H9 (cell line): Measurements from ENCODE around the gene OPRL1. TPM values are rescaled to one million over a fixed set of nuclear protein-coding genes. Genes with fewer than 3 reads are reported as not detected.

Experiments used
- DNase-seq: peaks from one replicate; pipeline ENCODE4 v3.0.0-alpha.2; 2017
- H2AFZ ChIP-seq: one replicate; pipeline ENCODE4 v1.6.1; 2013; ENCODE audit warnings: mild to moderate bottlenecking, low read length, control low read depth, moderate library complexity
- H2AK5ac ChIP-seq: 2 replicates; pipeline ENCODE4 v1.6.1; 2013; ENCODE audit warnings: low read length, control low read depth, mixed read lengths; ENCODE audit not compliant: insufficient read length
- H2BK120ac ChIP-seq: one replicate; pipeline ENCODE4 v1.6.1; 2013; ENCODE audit warnings: low read depth, mild to moderate bottlenecking, low read length, control low read depth, inconsistent platforms; ENCODE audit not compliant: poor library complexity, severe bottlenecking
- H2BK12ac ChIP-seq: 2 replicates; pipeline ENCODE4 v1.6.1; 2013; ENCODE audit warnings: low read length, control low read depth, mixed read lengths, low read depth; ENCODE audit not compliant: insufficient read length
- H2BK15ac ChIP-seq: 2 replicates; pipeline ENCODE4 v1.6.1; 2013; ENCODE audit warnings: low read depth, low read length, control low read depth
- H2BK20ac ChIP-seq: one replicate; pipeline ENCODE4 v1.6.1; 2013; ENCODE audit warnings: low read depth, mild to moderate bottlenecking, low read length, control low read depth, inconsistent platforms; ENCODE audit not compliant: poor library complexity, severe bottlenecking
- H2BK5ac ChIP-seq: 2 replicates; pipeline ENCODE4 v1.6.1; 2013; ENCODE audit warnings: low read length, control low read depth, mixed read lengths; ENCODE audit not compliant: insufficient read length
- H3K14ac ChIP-seq: 2 replicates; pipeline ENCODE4 v1.6.1; 2013; ENCODE audit warnings: low read length, control low read depth; ENCODE audit not compliant: insufficient read depth
- H3K18ac ChIP-seq: 2 replicates; pipeline ENCODE4 v1.6.1; 2013; ENCODE audit warnings: low read depth, mild to moderate bottlenecking, mixed read lengths, low read length, control low read depth; ENCODE audit not compliant: insufficient read length
- H3K23ac ChIP-seq: 2 replicates; pipeline ENCODE4 v1.6.1; 2013; ENCODE audit warnings: low read length, control low read depth, mixed read lengths, low read depth; ENCODE audit not compliant: insufficient read length
- H3K23me2 ChIP-seq: 2 replicates; pipeline ENCODE4 v1.6.1; 2013; ENCODE audit warnings: low read depth, mild to moderate bottlenecking, mixed read lengths, low read length, control low read depth; ENCODE audit not compliant: insufficient read length, poor library complexity, severe bottlenecking
- H3K27ac ChIP-seq: 2 replicates; pipeline ENCODE4 v1.5.1; 2013; ENCODE audit warnings: low read length, control low read depth, mixed read lengths, low read depth; ENCODE audit not compliant: insufficient read length
- H3K27me3 ChIP-seq: 2 replicates; pipeline ENCODE4 v1.6.1; 2013; ENCODE audit warnings: low read length, control low read depth, inconsistent platforms; ENCODE audit not compliant: insufficient read depth
- H3K4ac ChIP-seq: 2 replicates; pipeline ENCODE4 v1.6.1; 2013; ENCODE audit warnings: low read depth, mild to moderate bottlenecking, control low read depth, inconsistent platforms, low read length, moderate library complexity
- H3K4me1 ChIP-seq: 2 replicates; pipeline ENCODE4 v1.6.1; 2013; ENCODE audit warnings: low read length, control low read depth, inconsistent platforms; ENCODE audit not compliant: insufficient read depth
- H3K4me2 ChIP-seq: 2 replicates; pipeline ENCODE4 v1.6.1; 2013; ENCODE audit warnings: low read length, control low read depth, mixed read lengths; ENCODE audit not compliant: insufficient read length, insufficient read depth
- H3K56ac ChIP-seq: 2 replicates; pipeline ENCODE4 v1.6.1; 2013; ENCODE audit warnings: low read depth, mild to moderate bottlenecking, mixed read lengths, low read length, control low read depth; ENCODE audit not compliant: insufficient read length
- H3K79me1 ChIP-seq: 2 replicates; pipeline ENCODE4 v1.6.1; 2013; ENCODE audit warnings: low read depth, mild to moderate bottlenecking, moderate library complexity, low read length, control low read depth, inconsistent platforms; ENCODE audit not compliant: insufficient read depth, poor library complexity, severe bottlenecking
- H3K79me2 ChIP-seq: 2 replicates; pipeline ENCODE4 v1.6.1; 2013; ENCODE audit warnings: low read length, control low read depth, inconsistent platforms; ENCODE audit not compliant: insufficient read depth
- H3K9ac ChIP-seq: 2 replicates; pipeline ENCODE4 v1.6.1; 2013; ENCODE audit warnings: low read length, control low read depth, mixed read lengths; ENCODE audit not compliant: insufficient read length; ENCODE audit errors: extremely low read depth
- H3K9me3 ChIP-seq: one replicate; pipeline ENCODE4 v1.6.1; 2013; ENCODE audit warnings: low read depth, low read length, inconsistent platforms; ENCODE audit not compliant: control insufficient read depth
- H3T11ph ChIP-seq: one replicate; pipeline ENCODE4 v1.6.1; 2013; ENCODE audit warnings: mild to moderate bottlenecking, low read length, control low read depth, inconsistent platforms
- H4K20me1 ChIP-seq: one replicate; pipeline ENCODE4 v1.6.1; 2013; ENCODE audit not compliant: control insufficient read depth, insufficient read length, insufficient read depth
- H4K5ac ChIP-seq: 2 replicates; pipeline ENCODE4 v1.6.1; 2013; ENCODE audit warnings: low read depth, mild to moderate bottlenecking, mixed read lengths, low read length, control low read depth; ENCODE audit not compliant: insufficient read length
- H4K8ac ChIP-seq: replicated peaks from 2 replicates; pipeline ENCODE4 v1.6.1; 2013; ENCODE audit warnings: low read length, control low read depth, mixed read lengths, low read depth; ENCODE audit not compliant: insufficient read length
- H4K91ac ChIP-seq: 2 replicates; pipeline ENCODE4 v1.6.1; 2013; ENCODE audit warnings: low read depth, mild to moderate bottlenecking, moderate library complexity, mixed read lengths, low read length, control low read depth; ENCODE audit not compliant: insufficient read length
- H3K27ac Mint-ChIP-seq, 3 experiments: 2 replicates in 2 of 3; 3 replicates in 1 of 3; pipeline ENCODE4 v1.8.0; 2020 to 2021; ENCODE audit warnings: mixed read lengths in 3 of 3, mild to moderate bottlenecking in 1 of 3, moderate library complexity in 1 of 3
- H3K27me3 Mint-ChIP-seq: 2 replicates; pipeline ENCODE4 v1.8.0; 2021; ENCODE audit warnings: low read depth, mild to moderate bottlenecking, moderate library complexity, mixed read lengths
- H3K36me3 Mint-ChIP-seq, 3 experiments: 2 replicates in 2 of 3; 3 replicates in 1 of 3; pipeline ENCODE4 v1.8.0; 2020 to 2021; ENCODE audit warnings: low read depth in 3 of 3, mixed read lengths in 3 of 3; ENCODE audit not compliant: insufficient read depth in 1 of 3
- H3K4me1 Mint-ChIP-seq, 2 experiments: 2 replicates each; pipeline ENCODE4 v1.8.0; 2020; ENCODE audit warnings: mixed read lengths in 2 of 2
- H3K4me3 Mint-ChIP-seq, 2 experiments: 2 replicates in 1 of 2; 3 replicates in 1 of 2; pipeline ENCODE4 v1.8.0; 2020 to 2021; ENCODE audit warnings: mild to moderate bottlenecking in 2 of 2, mixed read lengths in 2 of 2, moderate library complexity in 1 of 2
- H3K9me3 Mint-ChIP-seq, 2 experiments: 2 replicates in 1 of 2; 3 replicates in 1 of 2; pipeline ENCODE4 v1.8.0; 2020; ENCODE audit warnings: mild to moderate bottlenecking in 2 of 2, mixed read lengths in 2 of 2, moderate library complexity in 1 of 2
- WGBS: extraction: QIAGEN DNeasy Blood & Tissue Kit; methylation state at CpG from one replicate; pipeline ENCODE4 v1.1.7; 2013; ENCODE audit warnings: missing lambda C conversion rate, low lambda C conversion rate, mixed read lengths; ENCODE audit not compliant: insufficient read length; ENCODE audit errors: extremely low coverage; 5-methylcytosine and 5-hydroxymethylcytosine counted together
- total RNA-seq: library from RNA; stranded (reverse); gene quantifications from 2 replicates; pipeline ENCODE4 v1.2.1, GENCODE V29; 2021
- TF ChIP-seq, protein P1 (sequence below): fragments of 200-600 bp; sonication (generic); conservative IDR thresholded peaks from 3 replicates; pipeline ENCODE4 v1.8.0; 2021; ENCODE audit warnings: antibody characterized with exemption, mild to moderate bottlenecking

The OPRL1 gene
- total RNA-seq, 1 experiment from 2014 or later, result 0.90 TPM

DNA sequence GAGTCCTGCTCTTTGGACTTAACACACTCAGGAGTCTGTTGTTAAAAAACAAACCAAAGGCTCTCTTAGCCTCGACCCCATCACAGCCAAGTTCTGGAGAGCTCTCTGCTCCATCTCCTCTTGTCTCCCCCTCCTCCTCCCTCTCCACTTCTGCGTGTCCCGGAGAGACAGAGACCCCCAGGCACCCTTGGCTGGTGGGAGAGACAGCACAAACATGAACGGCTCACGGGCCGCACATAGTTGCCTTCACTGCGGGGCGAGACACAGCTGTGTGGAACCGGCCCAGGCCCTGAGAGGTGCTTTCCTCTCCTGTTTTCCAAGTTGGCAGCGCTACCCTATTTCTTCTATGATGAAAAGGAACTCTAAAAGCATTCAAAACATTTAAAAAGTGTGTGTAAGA lies 61.1 kb downstream of the OPRL1 start:
- H3K9ac ChIP-seq, result no peak overlapping the region
- no peak overlapping the region for H3T11ph ChIP-seq
- no peak overlapping the region for H2BK5ac ChIP-seq
- Mint-ChIP-seq H3K27me3 (peaks cover 8% of the 10 kb centered on the region), H3K27ac (peak overlapping the region in 1 of 3 experiments; percentile 79; a peak in 2 of 7 replicates), H3K4me3 (no peak overlapping the region), H3K36me3 (peaks cover 11 to 17% (median 12%) of the 10 kb centered on the region in 3 experiments), H3K9me3 (peaks cover 21 to 22% of the 10 kb centered on the region in 2 experiments), H3K4me1 (peaks cover 15 to 33% of the 10 kb centered on the region in 2 experiments)
- no peaks in the 10 kb centered on the region for H4K20me1 ChIP-seq
- H3K9me3 ChIP-seq, result peaks cover 9% of the 10 kb centered on the region
- no peak overlapping the region for H3K56ac ChIP-seq
- H2BK15ac ChIP-seq, result no peak overlapping the region
- H2BK12ac ChIP-seq, result no peak overlapping the region
- H3K23me2 ChIP-seq, result no peaks in the 10 kb centered on the region
- H2BK120ac ChIP-seq, result no peak overlapping the region
- WGBS, result no CpG with 5 or more reads among the region's 10 CpGs
- H3K27ac ChIP-seq, result no peak overlapping the region
- TF ChIP-seq, protein P1, sequence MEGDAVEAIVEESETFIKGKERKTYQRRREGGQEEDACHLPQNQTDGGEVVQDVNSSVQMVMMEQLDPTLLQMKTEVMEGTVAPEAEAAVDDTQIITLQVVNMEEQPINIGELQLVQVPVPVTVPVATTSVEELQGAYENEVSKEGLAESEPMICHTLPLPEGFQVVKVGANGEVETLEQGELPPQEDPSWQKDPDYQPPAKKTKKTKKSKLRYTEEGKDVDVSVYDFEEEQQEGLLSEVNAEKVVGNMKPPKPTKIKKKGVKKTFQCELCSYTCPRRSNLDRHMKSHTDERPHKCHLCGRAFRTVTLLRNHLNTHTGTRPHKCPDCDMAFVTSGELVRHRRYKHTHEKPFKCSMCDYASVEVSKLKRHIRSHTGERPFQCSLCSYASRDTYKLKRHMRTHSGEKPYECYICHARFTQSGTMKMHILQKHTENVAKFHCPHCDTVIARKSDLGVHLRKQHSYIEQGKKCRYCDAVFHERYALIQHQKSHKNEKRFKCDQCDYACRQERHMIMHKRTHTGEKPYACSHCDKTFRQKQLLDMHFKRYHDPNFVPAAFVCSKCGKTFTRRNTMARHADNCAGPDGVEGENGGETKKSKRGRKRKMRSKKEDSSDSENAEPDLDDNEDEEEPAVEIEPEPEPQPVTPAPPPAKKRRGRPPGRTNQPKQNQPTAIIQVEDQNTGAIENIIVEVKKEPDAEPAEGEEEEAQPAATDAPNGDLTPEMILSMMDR, result no peak
- no peak overlapping the region for H4K8ac ChIP-seq
- DNase-seq, result no peak
- H3K4me1 ChIP-seq, result no peaks in the 10 kb centered on the region
- H4K91ac ChIP-seq, result no peak overlapping the region
- no peaks in the 10 kb centered on the region for H3K79me2 ChIP-seq
- H3K27me3 ChIP-seq, result no peaks in the 10 kb centered on the region
- no peak overlapping the region for H3K18ac ChIP-seq
- no peak overlapping the region for H3K23ac ChIP-seq
- no peak overlapping the region for H2AFZ ChIP-seq
- no peak overlapping the region for H2AK5ac ChIP-seq
- H2BK20ac ChIP-seq, result no peak overlapping the region
- H3K14ac ChIP-seq, result no peak overlapping the region
- no peak overlapping the region for H3K4ac ChIP-seq
- H3K79me1 ChIP-seq, result no peaks in the 10 kb centered on the region
- H3K4me2 ChIP-seq, result no peak overlapping the region
- no peak overlapping the region for H4K5ac ChIP-seq
